Gastroesophageal sphincter (tissue), 3 donors: Measurements from ENCODE around the gene EVL.

Source experiments
- EP300 ChIP-seq: sonication (generic); formaldehyde crosslinking; IDR thresholded peaks from one replicate; pipeline ENCODE4 v1.6.1; 2017; ENCODE audit warnings: antibody characterized with exemption, mild to moderate bottlenecking
- POLR2A ChIP-seq, 2 donors: fragments of 450-650 bp; IDR thresholded peaks; one replicate each; pipeline ENCODE4 v1.6.1; 2017; ENCODE audit warnings: antibody characterized with exemption in 2 of 2, mild to moderate bottlenecking in 2 of 2, moderate library complexity in 1 of 2
- POLR2AphosphoS5 ChIP-seq: sonication (generic); formaldehyde crosslinking; IDR thresholded peaks from one replicate; pipeline ENCODE4 v1.6.1; 2017; ENCODE audit warnings: antibody characterized with exemption
- TF ChIP-seq, protein P1 (sequence below), 4 experiments: fragments of 200-600 bp in 2 of 4; fragments of 450-650 bp in 2 of 4; sonication (generic) in 1 of 4; IDR thresholded peaks; one replicate each; pipeline ENCODE4 v1.5.1; 2017 to 2019; ENCODE audit warnings: antibody characterized with exemption in 4 of 4, mild to moderate bottlenecking in 2 of 4, moderate library complexity in 2 of 4

DNA sequence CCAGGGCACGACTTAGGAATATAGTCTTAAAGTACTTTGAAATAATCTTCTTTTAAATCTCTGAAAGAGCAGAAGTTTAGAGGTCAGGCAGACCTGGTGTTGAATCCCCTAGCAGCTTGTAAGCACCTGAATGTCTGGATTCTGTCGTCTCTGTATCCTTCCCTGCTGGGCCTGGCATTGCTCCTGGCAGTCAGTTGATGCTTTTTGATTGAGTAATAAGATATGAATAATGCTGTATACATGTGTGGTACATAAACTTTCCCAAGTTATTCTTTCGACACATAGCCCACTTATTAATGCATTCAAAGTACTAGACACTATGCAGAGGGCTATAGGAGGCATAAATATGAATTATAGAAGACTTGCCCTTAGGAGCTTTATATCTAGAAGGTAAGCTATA, 31.4 kb downstream of the EVL start:
- TF ChIP-seq, protein P1, sequence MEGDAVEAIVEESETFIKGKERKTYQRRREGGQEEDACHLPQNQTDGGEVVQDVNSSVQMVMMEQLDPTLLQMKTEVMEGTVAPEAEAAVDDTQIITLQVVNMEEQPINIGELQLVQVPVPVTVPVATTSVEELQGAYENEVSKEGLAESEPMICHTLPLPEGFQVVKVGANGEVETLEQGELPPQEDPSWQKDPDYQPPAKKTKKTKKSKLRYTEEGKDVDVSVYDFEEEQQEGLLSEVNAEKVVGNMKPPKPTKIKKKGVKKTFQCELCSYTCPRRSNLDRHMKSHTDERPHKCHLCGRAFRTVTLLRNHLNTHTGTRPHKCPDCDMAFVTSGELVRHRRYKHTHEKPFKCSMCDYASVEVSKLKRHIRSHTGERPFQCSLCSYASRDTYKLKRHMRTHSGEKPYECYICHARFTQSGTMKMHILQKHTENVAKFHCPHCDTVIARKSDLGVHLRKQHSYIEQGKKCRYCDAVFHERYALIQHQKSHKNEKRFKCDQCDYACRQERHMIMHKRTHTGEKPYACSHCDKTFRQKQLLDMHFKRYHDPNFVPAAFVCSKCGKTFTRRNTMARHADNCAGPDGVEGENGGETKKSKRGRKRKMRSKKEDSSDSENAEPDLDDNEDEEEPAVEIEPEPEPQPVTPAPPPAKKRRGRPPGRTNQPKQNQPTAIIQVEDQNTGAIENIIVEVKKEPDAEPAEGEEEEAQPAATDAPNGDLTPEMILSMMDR (IDR thresholded peaks at IDR 0.05), result no peak
- TF ChIP-seq EP300 (no peak), POLR2AphosphoS5 (no peak), POLR2A (IDR thresholded peaks at IDR 0.05) (no peak)
